ENCODE data around the gene NCAM1. TPM values are rescaled to one million over a fixed set of nuclear protein-coding genes. Genes with fewer than 3 reads are reported as not detected.

NCAM1 gene
- total RNA-seq, 3 donors from 2014 or later, result 6.3 to 97.0 (median 9.3) TPM

DNA sequence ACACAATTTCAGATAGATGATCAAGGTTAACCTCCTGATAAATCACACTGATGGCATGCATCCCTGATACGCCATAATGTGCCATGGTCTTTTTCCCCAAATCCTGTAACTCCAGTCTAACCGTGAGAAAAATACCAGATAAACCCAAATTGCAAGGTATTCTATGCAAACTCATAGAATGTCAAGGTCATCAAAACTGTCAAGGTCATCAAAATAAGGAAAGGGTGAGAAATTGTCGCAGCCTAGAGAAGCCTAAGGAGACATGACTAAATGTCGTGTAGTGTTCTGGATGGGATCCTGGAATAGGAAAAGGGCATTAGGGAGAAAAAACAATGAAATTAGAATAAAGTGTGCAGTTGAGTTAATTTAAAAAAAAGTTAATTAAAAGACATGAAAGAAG lies 357.9 kb downstream of the NCAM1 start:
- no peak for ATAC-seq

DNA sequence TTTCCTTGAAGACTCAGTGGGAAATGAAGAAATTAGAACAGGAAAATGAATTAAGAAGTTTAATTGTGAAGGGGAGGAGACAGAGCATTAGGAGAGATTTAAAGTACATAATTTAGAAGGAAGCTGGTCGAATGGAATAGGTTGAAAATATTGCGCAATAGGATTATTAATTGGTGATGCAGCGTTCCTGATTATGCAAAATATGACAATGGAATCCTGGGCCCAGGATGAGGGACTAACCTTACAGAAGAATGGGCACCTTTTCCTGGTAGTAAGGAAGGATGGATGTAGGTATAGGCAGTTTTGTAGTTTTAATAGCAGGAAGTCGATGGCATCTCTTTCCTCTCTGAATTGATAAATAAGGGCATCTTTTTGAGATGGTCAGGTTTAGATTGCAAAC lies 360.9 kb downstream of the NCAM1 start:
- no peak for TF ChIP-seq CTCF (IDR thresholded peaks at IDR 0.05)
- intact Hi-C loops (cut with DNase I, micrococcal nuclease), result no loop called here
- Histone ChIP-seq H3K4me3 (no peak overlapping the region), H3K9me3 (no peaks in the 10 kb centered on the region), H3K36me3 (ENCODE audit: low read depth) (no peaks in the 10 kb centered on the region), H3K4me1 (ENCODE audit: low read depth) (no peaks in the 10 kb centered on the region)
- no peak for ATAC-seq
- DNase-seq, result no peak

More for the DNA sequence above, 357.9 kb downstream of the NCAM1 start:
- Histone ChIP-seq H3K36me3 (ENCODE audit: low read depth) (no peaks in the 10 kb centered on the region), H3K9me3 (no peaks in the 10 kb centered on the region), H3K4me3 (no peak overlapping the region), H3K4me1 (ENCODE audit: low read depth) (no peaks in the 10 kb centered on the region)
- intact Hi-C loops (cut with DNase I, micrococcal nuclease), result no loop called here
- no peak for DNase-seq
- no peak for TF ChIP-seq CTCF (IDR thresholded peaks at IDR 0.05)

GRCh38 chr11:113324250-113324649 lies 363.0 kb downstream of the NCAM1 start:
- Histone ChIP-seq H3K4me1 (ENCODE audit: low read depth) (no peaks in the 10 kb centered on the region), H3K4me3 (no peak overlapping the region), H3K36me3 (ENCODE audit: low read depth) (no peaks in the 10 kb centered on the region), H3K9me3 (no peaks in the 10 kb centered on the region)
- no peak for DNase-seq
- intact Hi-C loops (cut with DNase I, micrococcal nuclease), result no loop called here
- TF ChIP-seq CTCF (IDR thresholded peaks at IDR 0.05), result no peak
- ATAC-seq, result no peak

Data from mucosa of descending colon (tissue), 3 donors.